Natural killer cell (primary cell): ENCODE measurements around the gene DISP2. TPM values are rescaled to one million over a fixed set of nuclear protein-coding genes. Genes with fewer than 3 reads are reported as not detected.

Experiments used
- ATAC-seq, 3 donors: fragments of 150-1000 bp in 2 of 3; fragments of 200-7000 bp in 1 of 3; cut with Tn5 transposase; 1 replicate in 1 of 3; 2 replicates in 2 of 3; pipeline ENCODE4 v1.10.0; 2021; ENCODE audit warnings: mild to moderate bottlenecking in 2 of 3, moderate library complexity in 2 of 3
- DNase-seq, 2 donors: peaks; one replicate each; pipeline versions ENCODE4 v3.0.0 to v3.0.0-alpha.2; 2013 to 2021; ENCODE audit warnings: mixed read lengths in 1 of 2
- H3K27ac ChIP-seq: one replicate; pipeline ENCODE4 v1.5.1; 2013; ENCODE audit warnings: mild to moderate bottlenecking, low read length
- H3K27me3 ChIP-seq: one replicate; pipeline ENCODE4 v1.6.1; 2013; ENCODE audit warnings: low read length; ENCODE audit not compliant: control insufficient read depth, insufficient read depth
- H3K36me3 ChIP-seq: one replicate; pipeline ENCODE4 v1.6.1; 2013; ENCODE audit warnings: low read length; ENCODE audit not compliant: control insufficient read depth, insufficient read depth
- H3K4me1 ChIP-seq: one replicate; pipeline ENCODE4 v1.6.1; 2013; ENCODE audit warnings: low read length; ENCODE audit not compliant: control insufficient read depth, insufficient read depth
- H3K4me3 ChIP-seq: one replicate; pipeline ENCODE4 v1.5.1; 2013; ENCODE audit warnings: low read length
- H3K9me3 ChIP-seq: one replicate; pipeline ENCODE4 v1.6.1; 2013; ENCODE audit warnings: low read length; ENCODE audit not compliant: control insufficient read depth, insufficient read depth
- H3K27ac Mint-ChIP-seq, 2 donors: one replicate each; pipeline ENCODE4 v1.8.0; 2022; ENCODE audit warnings: mild to moderate bottlenecking in 2 of 2, mixed read lengths in 2 of 2, moderate library complexity in 1 of 2
- H3K27me3 Mint-ChIP-seq, 2 donors: one replicate each; pipeline ENCODE4 v1.8.0; 2022; ENCODE audit warnings: low read depth in 2 of 2, mixed read lengths in 2 of 2
- H3K36me3 Mint-ChIP-seq: one replicate; pipeline ENCODE4 v1.8.0; 2022; ENCODE audit warnings: mixed read lengths
- H3K4me1 Mint-ChIP-seq, 2 donors: one replicate each; pipeline ENCODE4 v1.8.0; 2022; ENCODE audit warnings: mixed read lengths in 2 of 2
- H3K4me3 Mint-ChIP-seq: one replicate; pipeline ENCODE4 v1.8.0; 2022; ENCODE audit warnings: mild to moderate bottlenecking, moderate library complexity, mixed read lengths
- H3K9me3 Mint-ChIP-seq, 2 donors: one replicate each; pipeline ENCODE4 v1.8.0; 2022; ENCODE audit warnings: mixed read lengths in 2 of 2
- CTCF ChIP-seq: fragments of 200-600 bp; IDR thresholded peaks from one replicate; pipeline ENCODE4 v1.8.0; 2022; ENCODE audit warnings: antibody characterized with exemption
- WGBS: methylation state at CpG from one replicate; pipeline ENCODE4 v1.1.7; 2013; ENCODE audit warnings: missing lambda C conversion rate; ENCODE audit not compliant: insufficient coverage; 5-methylcytosine and 5-hydroxymethylcytosine counted together
- intact Hi-C: fragments of 100-400 bp; cut with micrococcal nuclease; formaldehyde crosslinking; loops from one replicate; pipeline ENCODE4 v1.14.2; 2022
- total RNA-seq, 4 donors: library from RNA; stranded (reverse); fragments of 120-200 nt in 1 of 4; gene quantifications; one replicate each; pipeline versions ENCODE4 v1.2.3 to v1.2.4, GENCODE V29; 2013 to 2022

DISP2 gene
- total RNA-seq, 3 donors from 2014 or later (not counting 1 experiment from before 2014, with no cell fraction given) = 0.20 to 1.0 (median 0.26) TPM

- Mint-ChIP-seq H3K9me3 (no peaks in the 10 kb centered on the region), H3K27ac (peak overlapping the region; percentile 78 to 92), H3K36me3 (no peaks in the 10 kb centered on the region), H3K27me3 (no peaks in the 10 kb centered on the region), H3K4me1 (peaks cover 32 to 46% of the 10 kb centered on the region in 2 donors), H3K4me3 (peak overlapping the region; percentile 87)
- TF ChIP-seq CTCF = no peak
- no peak for DNase-seq
- no peaks in the 10 kb centered on the region for H3K9me3 ChIP-seq
- peak overlapping the region; percentile 14 for H3K4me3 ChIP-seq
- H3K36me3 ChIP-seq = no peaks in the 10 kb centered on the region
- H3K27ac ChIP-seq = peak overlapping the region; percentile 40
- intact Hi-C loops = loop anchor here (1.0 kb wide), 1 partner anchor 36 kb away; the partner anchor contains the start of gene DISP2
- no peak for ATAC-seq
- H3K27me3 ChIP-seq = no peaks in the 10 kb centered on the region
- H3K4me1 ChIP-seq = peaks cover 23% of the 10 kb centered on the region
- WGBS = 69% methylated on average over 26 of the region's 26 CpGs
Observed at GRCh38 chr15:40322531-40323238, 35.3 kb upstream of the DISP2 start.

GRCh38 chr15:40323239-40323952, 34.6 kb upstream of the DISP2 start, which contains the start of gene INAFM2:
INAFM2 (plus strand) TSS chr15:40323692; CDS start chr15:40324056, 364 bp downstream.
- Mint-ChIP-seq H3K36me3 (no peaks in the 10 kb centered on the region), H3K4me1 (peaks cover 39 to 52% of the 10 kb centered on the region in 2 donors)

GRCh38 chr15:40323953-40324937, 33.8 kb upstream of the DISP2 start:
- H3K27ac Mint-ChIP-seq = peak overlapping the region; percentile 33 to 53
- no peaks in the 10 kb centered on the region for H3K9me3 ChIP-seq
- peak; percentile 1 for ATAC-seq
- H3K9me3 Mint-ChIP-seq = no peaks in the 10 kb centered on the region
- intact Hi-C loops = loop anchor here (1.0 to 2.0 kb wide), 2 partner anchors 15 to 34 kb away; partner anchors contain the start of gene DISP2
- peaks cover 44 to 58% of the 10 kb centered on the region in 2 donors for H3K4me1 Mint-ChIP-seq
- peaks cover 23% of the 10 kb centered on the region for H3K4me1 ChIP-seq
- TF ChIP-seq CTCF = no peak
- no peaks in the 10 kb centered on the region for H3K36me3 ChIP-seq
- H3K27me3 ChIP-seq = no peaks in the 10 kb centered on the region
- no peaks in the 10 kb centered on the region for H3K36me3 Mint-ChIP-seq
- peak overlapping the region; percentile 35 for H3K4me3 ChIP-seq
- under 1% methylated on average over 101 of the region's 101 CpGs for WGBS
- peak in 1 of 2 donors; percentile 72 for DNase-seq
- H3K27ac ChIP-seq = no peak overlapping the region
- H3K27me3 Mint-ChIP-seq = no peaks in the 10 kb centered on the region
- peak overlapping the region; percentile 83 for H3K4me3 Mint-ChIP-seq

More at GRCh38 chr15:40323239-40323952, 34.6 kb upstream of the DISP2 start, which contains the start of gene INAFM2:
- Histone ChIP-seq H3K36me3 (no peaks in the 10 kb centered on the region), H3K9me3 (no peaks in the 10 kb centered on the region), H3K27ac (peak within 1 kb of the TSS; percentile 40), H3K4me3 (peak within 1 kb of the TSS; percentile 35), H3K4me1 (peaks cover 23% of the 10 kb centered on the region), H3K27me3 (no peaks in the 10 kb centered on the region)
- intact Hi-C loops = loop anchor here (1.0 kb wide), 1 partner anchor 35 kb away; the partner anchor contains the start of gene DISP2
- ATAC-seq = peak; percentile 83 to 93 (median 86)
- Mint-ChIP-seq H3K9me3 (no peaks in the 10 kb centered on the region), H3K27ac (peak within 1 kb of the TSS; percentile 78 to 92), H3K4me3 (peak within 1 kb of the TSS; percentile 87), H3K27me3 (no peaks in the 10 kb centered on the region)
- DNase-seq = peak; percentile 84 to 96
- peak; percentile 59 for TF ChIP-seq CTCF
- under 1% methylated on average over 103 of the region's 103 CpGs for WGBS
